HG03442 (cell line): ENCODE results near the gene RNASEH1.

Experiments
- ATAC-seq: cut with Tn5 transposase; IDR thresholded peaks from one replicate; pipeline ENCODE4 v1.9.1; 2021; ENCODE audit warnings: mild to moderate bottlenecking, moderate library complexity; ENCODE audit not compliant: unreplicated experiment

The RNASEH1 gene

GRCh38 chr2:3563521-3563976 lies 5.4 kb upstream of the RNASEH1 start:
- ATAC-seq = peak; percentile 46

GRCh38 chr2:3557639-3558204 lies 411 bp downstream of the RNASEH1 start:
- ATAC-seq = peak; percentile 22

GRCh38 chr2:3553946-3554345 lies 4.2 kb downstream of the RNASEH1 start:
- ATAC-seq = no peak

- no peak for ATAC-seq
Observed at GRCh38 chr2:3547915-3548314, 10.2 kb downstream of the RNASEH1 start.

GRCh38 chr2:3545788-3546478 lies 12.2 kb downstream of the RNASEH1 start:
- ATAC-seq = no peak

GRCh38 chr2:3543023-3543683 lies 15.0 kb downstream of the RNASEH1 start:
- no peak for ATAC-seq

- ATAC-seq = no peak
Observed at GRCh38 chr2:3542107-3542506, 16.0 kb downstream of the RNASEH1 start.

GRCh38 chr2:3539836-3540235 lies 18.3 kb downstream of the RNASEH1 start:
- no peak for ATAC-seq

- peak; percentile 68 for ATAC-seq
Observed at GRCh38 chr2:3536682-3537632, 21.2 kb downstream of the RNASEH1 start.

- ATAC-seq = peak; percentile 73
Observed at GRCh38 chr2:3535794-3536681, 22.1 kb downstream of the RNASEH1 start.

- peak; percentile 7 for ATAC-seq
Observed at GRCh38 chr2:3535467-3535793, 22.7 kb downstream of the RNASEH1 start.

GRCh38 chr2:3534251-3534814 lies 23.8 kb downstream of the RNASEH1 start:
- ATAC-seq = no peak

GRCh38 chr2:3533836-3534235 lies 24.3 kb downstream of the RNASEH1 start:
- no peak for ATAC-seq

- no peak for ATAC-seq
Observed at GRCh38 chr2:3532941-3533340, 25.2 kb downstream of the RNASEH1 start.

- no peak for ATAC-seq
Observed at GRCh38 chr2:3529316-3530025, 28.7 kb downstream of the RNASEH1 start.

- no peak for ATAC-seq
Observed at GRCh38 chr2:3527886-3528785, 30.0 kb downstream of the RNASEH1 start.

GRCh38 chr2:3526871-3527270 lies 31.3 kb downstream of the RNASEH1 start:
- ATAC-seq = no peak

GRCh38 chr2:3523551-3524041 lies 34.5 kb downstream of the RNASEH1 start:
- ATAC-seq = no peak
